Upper lobe of right lung (tissue), 1 donor: ENCODE data around the gene MSTO1. TPM values are rescaled to one million over a fixed set of nuclear protein-coding genes. Genes with fewer than 3 reads are reported as not detected.
"Not testable (repeated sequence)": the region's sequence is repeated elsewhere in the genome, so short reads cannot be mapped to it uniquely, and the experiment has no call there.

Experiments used
- ATAC-seq: fragments of 200-7000 bp; cut with Tn5 transposase; one replicate; pipeline ENCODE4 v1.9.1; 2020; ENCODE audit warnings: mild to moderate bottlenecking, moderate library complexity
- DNase-seq: peaks from one replicate; pipeline ENCODE4 v3.0.0-alpha.2; 2020
- H3K27ac ChIP-seq: fragments of 200-600 bp; one replicate; pipeline ENCODE4 v1.8.0; 2022
- H3K27me3 ChIP-seq: fragments of 200-600 bp; one replicate; pipeline ENCODE4 v1.8.0; 2022; ENCODE audit warnings: mild to moderate bottlenecking
- H3K36me3 ChIP-seq: fragments of 200-600 bp; one replicate; pipeline ENCODE4 v1.8.0; 2022
- H3K4me1 ChIP-seq: fragments of 200-600 bp; one replicate; pipeline ENCODE4 v1.8.0; 2022
- H3K4me3 ChIP-seq: fragments of 200-600 bp; one replicate; pipeline ENCODE4 v1.8.0; 2022; ENCODE audit warnings: mild to moderate bottlenecking
- H3K9me3 ChIP-seq: fragments of 200-600 bp; one replicate; pipeline ENCODE4 v1.8.0; 2022
- CTCF ChIP-seq: fragments of 200-600 bp; IDR thresholded peaks from one replicate; pipeline ENCODE4 v1.8.0; 2022; ENCODE audit warnings: antibody characterized with exemption
- intact Hi-C: fragments of 100-400 bp; cut with DNase I; formaldehyde crosslinking; loops from one replicate; pipeline ENCODE4 v1.11.0; 2022
- total RNA-seq: library from RNA; stranded (reverse); fragmentation: NEBNext Ultra II Directional; extraction: Animal tissue kit (Norgen Biotek cat#: 25700); gene quantifications from one replicate; pipeline ENCODE4 v1.2.1, GENCODE V29; 2021
- donor health status: DM: no; HTN: yes; CAD: no; lungs with severe emphysema.

MSTO1 gene
- total RNA-seq, 1 donor from 2014 or later, result 25.4 TPM

GRCh38 chr1:155649676-155650075 is 39.7 kb downstream of the MSTO1 start:
- Histone ChIP-seq H3K4me1 (peaks cover 10% of the 10 kb centered on the region), H3K27me3 (no peaks in the 10 kb centered on the region), H3K9me3 (no peaks in the 10 kb centered on the region), H3K4me3 (no peak overlapping the region), H3K27ac (no peak overlapping the region), H3K36me3 (no peaks in the 10 kb centered on the region)
- no peak for DNase-seq
- ATAC-seq, result peak; percentile 7
- TF ChIP-seq CTCF, result no peak
- intact Hi-C loops, result no loop called here

GRCh38 chr1:155650231-155650757 is 40.3 kb downstream of the MSTO1 start:
- Histone ChIP-seq H3K4me1 (peaks cover 10% of the 10 kb centered on the region), H3K27ac (no peak overlapping the region), H3K27me3 (no peaks in the 10 kb centered on the region), H3K36me3 (no peaks in the 10 kb centered on the region), H3K4me3 (no peak overlapping the region), H3K9me3 (no peaks in the 10 kb centered on the region)
- DNase-seq, result no peak
- intact Hi-C loops, result no loop called here
- ATAC-seq, result peak; percentile 42
- TF ChIP-seq CTCF, result no peak

GRCh38 chr1:155651861-155652661 is 42.0 kb downstream of the MSTO1 start:
- H3K36me3 ChIP-seq, result no peaks in the 10 kb centered on the region
- H3K9me3 ChIP-seq, result no peaks in the 10 kb centered on the region
- DNase-seq, result no peak
- no peak for TF ChIP-seq CTCF
- H3K4me3 ChIP-seq, result no peak overlapping the region
- intact Hi-C loops, result no loop called here
- H3K27me3 ChIP-seq, result no peaks in the 10 kb centered on the region
- H3K27ac ChIP-seq, result no peak overlapping the region
- ATAC-seq, result no peak
- H3K4me1 ChIP-seq, result peaks cover 10% of the 10 kb centered on the region

DNA sequence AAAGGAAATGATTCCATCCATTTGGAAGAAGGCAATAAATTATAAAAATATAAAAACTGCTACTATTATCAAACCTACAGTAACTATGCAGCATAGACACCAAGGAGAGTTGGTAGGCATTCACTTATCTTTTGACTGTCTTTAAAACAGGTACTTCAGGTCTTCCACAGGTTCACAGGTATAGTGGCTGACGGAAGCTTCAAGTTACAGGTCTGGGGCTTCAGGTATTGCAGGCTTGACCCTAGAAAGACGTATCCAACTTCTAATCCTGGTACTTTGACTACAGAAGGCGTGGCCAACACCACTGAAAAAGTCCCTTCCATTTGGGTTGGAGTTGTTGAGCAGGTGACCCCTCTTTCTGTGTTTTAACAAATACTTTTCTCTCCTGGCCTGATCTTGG is 42.9 kb downstream of the MSTO1 start:
- no peak for ATAC-seq

GRCh38 chr1:155657463-155657862 is 47.4 kb downstream of the MSTO1 start:
- TF ChIP-seq CTCF, result no peak
- H3K9me3 ChIP-seq, result no peaks in the 10 kb centered on the region
- no peaks in the 10 kb centered on the region for H3K4me1 ChIP-seq
- H3K27ac ChIP-seq, result no peak overlapping the region
- H3K4me3 ChIP-seq, result no peak overlapping the region
- H3K27me3 ChIP-seq, result no peaks in the 10 kb centered on the region
- intact Hi-C loops, result no loop called here
- H3K36me3 ChIP-seq, result peaks cover 41% of the 10 kb centered on the region
- DNase-seq (no peak), ATAC-seq (no peak)

More for the DNA sequence above, 42.9 kb downstream of the MSTO1 start:
- intact Hi-C loops, result no loop called here
- no peaks in the 10 kb centered on the region for H3K36me3 ChIP-seq
- H3K27ac ChIP-seq, result no peak overlapping the region
- no peak for DNase-seq
- no peaks in the 10 kb centered on the region for H3K27me3 ChIP-seq
- no peaks in the 10 kb centered on the region for H3K9me3 ChIP-seq
- peaks cover 10% of the 10 kb centered on the region for H3K4me1 ChIP-seq
- no peak for TF ChIP-seq CTCF
- no peak overlapping the region for H3K4me3 ChIP-seq

DNA sequence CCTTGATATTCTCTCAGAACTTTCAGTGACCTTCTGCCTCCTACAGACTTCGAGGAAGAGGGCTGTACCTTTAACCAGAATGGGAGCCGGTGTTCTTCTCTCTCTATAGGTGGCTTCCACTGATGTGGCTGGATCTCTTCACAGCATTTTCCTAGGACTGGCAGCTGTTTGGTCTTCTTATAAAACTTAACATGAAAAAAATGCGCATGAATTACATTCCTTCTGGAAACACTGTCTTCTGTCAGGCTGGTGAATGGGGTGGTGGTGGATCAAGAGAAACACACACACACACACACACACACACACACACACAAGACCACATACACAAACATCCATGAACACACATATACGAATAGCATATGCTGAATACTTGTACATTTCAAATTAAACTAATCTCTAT is 51.2 kb downstream of the MSTO1 start:
- H3K9me3 ChIP-seq, H3K4me3 ChIP-seq, intact Hi-C loops, H3K27ac ChIP-seq, H3K27me3 ChIP-seq, ATAC-seq, DNase-seq, H3K4me1 ChIP-seq: not testable (repeated sequence)
- H3K36me3 ChIP-seq, result peaks cover 79% of the 10 kb centered on the region

Other genes starting within 250 kb of the MSTO1 start
- 56.6 TPM for gene ASH1L, start 47.4 kb upstream of the MSTO1 start, total RNA-seq
- gene YY1AP1, start 78.6 kb downstream of the MSTO1 start, total RNA-seq, result 69.0 TPM
- 79.6 TPM for gene DAP3, start 78.9 kb downstream of the MSTO1 start, total RNA-seq
- gene GON4L, start 247.0 kb downstream of the MSTO1 start, total RNA-seq, result 49.5 TPM
- gene SYT11, start 249.3 kb downstream of the MSTO1 start, total RNA-seq, result 8.9 TPM